OCI-LY1 (cell line): ENCODE data around the gene EVA1A.

Source experiments
- H2AFZ ChIP-seq: fragments of 200-600 bp; sonication (generic), shearing (Covaris generic); 2 replicates; pipeline ENCODE4 v1.6.0; 2014; ENCODE audit warnings: antibody characterized with exemption, mild to moderate bottlenecking, low read length
- H3F3A ChIP-seq: fragments of 200-600 bp; sonication (generic), shearing (Covaris generic); 2 replicates; pipeline ENCODE4 v1.6.0; 2014; ENCODE audit warnings: mild to moderate bottlenecking, antibody characterized with exemption, low read length, moderate library complexity; ENCODE audit not compliant: insufficient read depth
- H3K27ac ChIP-seq: fragments of 200-600 bp; sonication (generic); 2 replicates; pipeline ENCODE4 v1.5.1; 2014; ENCODE audit warnings: low read length, mixed run types, mild to moderate bottlenecking, low read depth; ENCODE audit not compliant: poor library complexity, severe bottlenecking
- H3K27me3 ChIP-seq: fragments of 200-600 bp; sonication (generic); 2 replicates; pipeline ENCODE4 v1.6.0; 2014; ENCODE audit warnings: antibody characterized with exemption, mild to moderate bottlenecking, low read length, moderate library complexity; ENCODE audit not compliant: insufficient read depth
- H3K36me3 ChIP-seq: fragments of 200-600 bp; sonication (generic); 2 replicates; pipeline ENCODE4 v1.6.1; 2014; ENCODE audit warnings: mild to moderate bottlenecking, antibody characterized with exemption, low read length, moderate library complexity, mixed read lengths; ENCODE audit not compliant: insufficient read depth
- H3K4me1 ChIP-seq: fragments of 200-600 bp; sonication (generic); 2 replicates; pipeline ENCODE4 v1.5.1; 2014; ENCODE audit warnings: mild to moderate bottlenecking, low read length, moderate library complexity; ENCODE audit not compliant: insufficient read depth, severe bottlenecking
- H3K4me2 ChIP-seq: fragments of 200-600 bp; sonication (generic), shearing (Covaris generic); 2 replicates; pipeline ENCODE4 v1.6.1; 2014; ENCODE audit warnings: low read length
- H3K4me3 ChIP-seq: fragments of 200-600 bp; sonication (generic); 2 replicates; pipeline ENCODE4 v1.5.1; 2014; ENCODE audit warnings: low read length, low read depth, mild to moderate bottlenecking, mixed read lengths; ENCODE audit not compliant: poor library complexity, severe bottlenecking
- H3K79me2 ChIP-seq: fragments of 200-600 bp; shearing (Covaris generic); 2 replicates; pipeline ENCODE4 v1.6.1; 2016; ENCODE audit warnings: mixed run types, low read length, mixed read lengths; ENCODE audit not compliant: insufficient read depth
- H3K9ac ChIP-seq: fragments of 200-600 bp; sonication (generic), shearing (Covaris generic); 2 replicates; pipeline ENCODE4 v1.6.1; 2014; ENCODE audit warnings: mild to moderate bottlenecking, low read length, mixed read lengths
- H3K9me2 ChIP-seq: fragments of 200-600 bp; sonication (generic), shearing (Covaris generic); 2 replicates; pipeline ENCODE4 v1.6.1; 2014; ENCODE audit warnings: low read depth, mild to moderate bottlenecking, low read length, mixed read lengths
- H3K9me3 ChIP-seq: fragments of 200-600 bp; shearing (Covaris generic); 2 replicates; pipeline ENCODE4 v1.6.1; 2014; ENCODE audit warnings: low read length, mixed read lengths
- H4K20me1 ChIP-seq: fragments of 200-600 bp; sonication (generic), shearing (Covaris generic); 2 replicates; pipeline ENCODE4 v1.6.0; 2016; ENCODE audit warnings: mild to moderate bottlenecking, low read length; ENCODE audit not compliant: insufficient read depth
- EZH2 ChIP-seq: fragments of 200-600 bp; sonication (generic), shearing (Covaris generic); IDR thresholded peaks from 2 replicates; pipeline ENCODE4 v1.8.0; 2017; ENCODE audit warnings: borderline replicate concordance, mixed run types, mild to moderate bottlenecking, antibody characterized with exemption, low read length, moderate library complexity, mixed read lengths
- TF ChIP-seq, protein P1 (sequence below): fragments of 200-600 bp; sonication (generic), shearing (Covaris generic); IDR thresholded peaks from 2 replicates; pipeline ENCODE4 v1.5.1; 2017; ENCODE audit warnings: mild to moderate bottlenecking, antibody characterized with exemption, low read length, moderate library complexity, mixed read lengths

EVA1A gene

DNA sequence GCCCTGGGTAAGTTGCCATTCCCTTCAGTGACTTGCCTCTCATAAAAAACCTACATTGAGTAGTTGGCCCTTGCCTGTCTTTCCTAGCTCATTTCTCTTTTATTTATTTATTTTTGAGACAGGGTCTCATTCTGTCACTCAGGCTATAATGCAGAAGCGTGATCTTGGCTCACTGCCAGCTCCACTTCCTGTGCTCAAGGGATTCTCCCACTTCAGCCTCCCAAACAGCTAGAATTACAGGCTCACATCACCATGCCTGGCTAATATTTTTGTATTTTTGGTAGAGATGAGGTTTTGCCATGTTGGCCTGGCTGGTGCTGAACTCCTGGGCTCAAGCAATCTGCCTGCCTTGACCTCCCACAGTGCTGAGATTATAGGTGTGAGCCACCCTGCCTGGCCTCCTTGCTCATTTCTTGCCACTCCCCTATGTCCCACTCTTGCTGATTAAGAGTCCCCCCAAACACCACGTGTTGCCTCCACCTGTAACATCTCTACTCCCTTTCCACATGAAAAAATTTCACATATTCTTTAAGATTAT is 12.6 kb downstream of the EVA1A start:
- no peaks in the 10 kb centered on the region for H3K79me2 ChIP-seq
- H3K4me2 ChIP-seq = no peak overlapping the region
- no peak overlapping the region for H3K9ac ChIP-seq
- no peaks in the 10 kb centered on the region for H3K36me3 ChIP-seq
- no peak overlapping the region for H3K4me3 ChIP-seq
- no peaks in the 10 kb centered on the region for H3K9me3 ChIP-seq
- H3K4me1 ChIP-seq = no peaks in the 10 kb centered on the region
- no peaks in the 10 kb centered on the region for H3K9me2 ChIP-seq
- H3K27ac ChIP-seq = no peak overlapping the region
- H2AFZ ChIP-seq = no peak overlapping the region
- H3F3A ChIP-seq = no peaks in the 10 kb centered on the region
- no peak for TF ChIP-seq EZH2
- TF ChIP-seq, protein P1, sequence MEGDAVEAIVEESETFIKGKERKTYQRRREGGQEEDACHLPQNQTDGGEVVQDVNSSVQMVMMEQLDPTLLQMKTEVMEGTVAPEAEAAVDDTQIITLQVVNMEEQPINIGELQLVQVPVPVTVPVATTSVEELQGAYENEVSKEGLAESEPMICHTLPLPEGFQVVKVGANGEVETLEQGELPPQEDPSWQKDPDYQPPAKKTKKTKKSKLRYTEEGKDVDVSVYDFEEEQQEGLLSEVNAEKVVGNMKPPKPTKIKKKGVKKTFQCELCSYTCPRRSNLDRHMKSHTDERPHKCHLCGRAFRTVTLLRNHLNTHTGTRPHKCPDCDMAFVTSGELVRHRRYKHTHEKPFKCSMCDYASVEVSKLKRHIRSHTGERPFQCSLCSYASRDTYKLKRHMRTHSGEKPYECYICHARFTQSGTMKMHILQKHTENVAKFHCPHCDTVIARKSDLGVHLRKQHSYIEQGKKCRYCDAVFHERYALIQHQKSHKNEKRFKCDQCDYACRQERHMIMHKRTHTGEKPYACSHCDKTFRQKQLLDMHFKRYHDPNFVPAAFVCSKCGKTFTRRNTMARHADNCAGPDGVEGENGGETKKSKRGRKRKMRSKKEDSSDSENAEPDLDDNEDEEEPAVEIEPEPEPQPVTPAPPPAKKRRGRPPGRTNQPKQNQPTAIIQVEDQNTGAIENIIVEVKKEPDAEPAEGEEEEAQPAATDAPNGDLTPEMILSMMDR = no peak
- no peaks in the 10 kb centered on the region for H3K27me3 ChIP-seq
- no peaks in the 10 kb centered on the region for H4K20me1 ChIP-seq

DNA sequence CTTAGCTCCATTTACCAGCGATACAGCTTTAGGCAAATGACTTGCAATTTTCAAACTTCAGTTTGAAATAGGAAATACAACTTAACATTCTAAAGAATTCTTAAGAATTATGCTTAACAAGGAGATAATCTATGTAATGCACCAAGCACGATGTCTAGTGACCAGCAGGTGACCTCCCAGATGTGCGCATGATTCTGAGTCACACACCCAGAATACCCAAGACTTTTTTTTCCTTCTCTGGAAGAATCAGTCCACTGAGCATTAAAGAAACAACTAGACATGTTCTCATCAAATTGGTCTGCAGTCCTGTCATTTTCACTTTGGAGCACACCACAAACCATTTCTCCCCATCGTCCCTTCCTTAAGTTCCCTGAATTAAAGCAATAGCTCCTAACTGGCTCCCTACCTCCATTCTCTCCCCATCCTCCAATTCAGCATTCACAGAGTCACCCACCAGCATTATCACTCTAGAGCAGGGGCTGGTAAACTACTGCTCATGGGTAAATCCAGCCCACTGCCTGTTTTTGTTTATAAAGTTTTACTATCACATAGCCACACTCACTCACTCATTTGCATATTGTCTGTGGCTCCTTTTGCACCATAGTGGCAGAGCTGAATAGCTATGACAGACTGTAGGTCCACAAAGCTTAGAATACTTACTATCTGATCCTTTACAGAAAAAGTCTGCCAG is 13.2 kb downstream of the EVA1A start:
- no peaks in the 10 kb centered on the region for H3F3A ChIP-seq
- H3K9me2 ChIP-seq = no peaks in the 10 kb centered on the region
- H3K9ac ChIP-seq = no peak overlapping the region
- H3K4me2 ChIP-seq = no peak overlapping the region
- H3K79me2 ChIP-seq = no peaks in the 10 kb centered on the region
- H3K27ac ChIP-seq = no peak overlapping the region
- H3K36me3 ChIP-seq = no peaks in the 10 kb centered on the region
- H3K27me3 ChIP-seq = no peaks in the 10 kb centered on the region
- no peaks in the 10 kb centered on the region for H3K4me1 ChIP-seq
- TF ChIP-seq EZH2 = no peak
- TF ChIP-seq, protein P1 = no peak
- no peak overlapping the region for H3K4me3 ChIP-seq
- no peaks in the 10 kb centered on the region for H3K9me3 ChIP-seq
- H4K20me1 ChIP-seq = no peaks in the 10 kb centered on the region
- no peak overlapping the region for H2AFZ ChIP-seq

DNA sequence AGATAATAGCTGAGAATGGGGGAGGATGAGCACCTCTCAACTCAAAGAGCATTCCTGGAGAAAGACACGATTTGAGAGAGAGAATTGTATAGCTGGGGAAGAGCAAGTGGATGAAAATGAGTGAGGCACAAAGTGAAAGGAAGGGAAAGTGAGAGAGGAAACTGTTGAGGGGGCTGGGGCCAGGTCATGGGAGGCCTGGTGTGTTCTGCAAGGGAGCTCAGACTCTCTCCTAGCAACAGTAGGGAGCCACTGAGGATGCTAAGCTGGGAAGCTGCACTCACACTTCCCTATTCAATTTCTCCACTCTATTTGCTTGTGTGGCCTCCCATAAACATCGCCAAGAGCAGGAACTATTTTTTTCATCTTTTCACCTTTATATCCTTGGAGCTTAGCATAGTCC is 14.8 kb downstream of the EVA1A start:
- H2AFZ ChIP-seq = no peak overlapping the region
- no peak overlapping the region for H3K9ac ChIP-seq
- no peak overlapping the region for H3K4me2 ChIP-seq
- TF ChIP-seq, protein P1 = no peak
- TF ChIP-seq EZH2 = no peak
- H3K4me3 ChIP-seq = no peak overlapping the region
- no peaks in the 10 kb centered on the region for H3K4me1 ChIP-seq
- H4K20me1 ChIP-seq = no peaks in the 10 kb centered on the region
- H3K36me3 ChIP-seq = no peaks in the 10 kb centered on the region
- H3K9me2 ChIP-seq = no peaks in the 10 kb centered on the region
- H3F3A ChIP-seq = no peaks in the 10 kb centered on the region
- H3K27ac ChIP-seq = no peak overlapping the region
- H3K27me3 ChIP-seq = no peaks in the 10 kb centered on the region
- no peaks in the 10 kb centered on the region for H3K9me3 ChIP-seq
- H3K79me2 ChIP-seq = no peaks in the 10 kb centered on the region
